IMR-90 (cell line): Measurements from ENCODE around the gene TTC27. TPM values are rescaled to one million over a fixed set of nuclear protein-coding genes. Genes with fewer than 3 reads are reported as not detected.
A peak's percentile ranks its signal among the peaks of the same experiment; 100 is the strongest.

ENCODE experiments used
- ATAC-seq: fragments of 200-7000 bp; cut with Tn5 transposase; 2 replicates; pipeline ENCODE4 v1.9.1; 2020; ENCODE audit warnings: low read depth, mild to moderate bottlenecking, moderate library complexity
- BruUV-seq: library from RNA; stranded (reverse); fragments of 400-500 nt; replicated peaks from 2 replicates; lab custom pipeline; 2021; lab: Mats Ljungman, UMichigan
- CTCF ChIA-PET: fragments of 300-600 bp; formaldehyde crosslinking; extraction: SDS; loops from one replicate; lab custom pipeline; 2021; ENCODE audit warnings: antibody characterized with exemption; lab: Yijun Ruan, JAX
- POLR2A ChIA-PET: fragments of 300-600 bp; sonication (Branson Sonifier 250); formaldehyde crosslinking; loops from one replicate; lab custom pipeline; 2022; ENCODE audit warnings: antibody characterized with exemption; ENCODE audit not compliant: unreplicated experiment; lab: Charles Lee
- DNase-seq: peaks from one replicate; pipeline ENCODE4 v3.0.0; 2013
- H2AFZ ChIP-seq: replicated peaks from 2 replicates; pipeline ENCODE3; 2013; ENCODE audit warnings: low read length, mild to moderate bottlenecking; ENCODE audit not compliant: poor library complexity
- H2AK5ac ChIP-seq: 2 replicates; pipeline ENCODE4 v1.6.1; 2013; ENCODE audit warnings: low read depth, low read length, inconsistent platforms
- H2AK9ac ChIP-seq: replicated peaks from 2 replicates; pipeline ENCODE3; 2013; ENCODE audit warnings: mild to moderate bottlenecking, low read depth, low read length, moderate library complexity; ENCODE audit not compliant: poor library complexity
- H2BK120ac ChIP-seq: 2 replicates; pipeline ENCODE4 v1.6.1; 2013; ENCODE audit warnings: low read depth, low read length, inconsistent platforms
- H2BK15ac ChIP-seq: 3 replicates; pipeline ENCODE4 v1.6.1; 2013; ENCODE audit warnings: low read depth, low read length, inconsistent platforms
- H2BK20ac ChIP-seq: 2 replicates; pipeline ENCODE4 v1.6.1; 2013; ENCODE audit warnings: low read depth, mild to moderate bottlenecking, inconsistent platforms, low read length, moderate library complexity
- H2BK5ac ChIP-seq: 2 replicates; pipeline ENCODE4 v1.6.1; 2013; ENCODE audit warnings: mild to moderate bottlenecking, low read depth, low read length, inconsistent platforms; ENCODE audit not compliant: poor library complexity, severe bottlenecking
- H3K14ac ChIP-seq: replicated peaks from 2 replicates; pipeline ENCODE4 v1.6.1; 2013; ENCODE audit warnings: low read depth, low read length, inconsistent platforms
- H3K18ac ChIP-seq: 2 replicates; pipeline ENCODE4 v1.6.1; 2013; ENCODE audit warnings: low read depth, low read length, control low read depth
- H3K23ac ChIP-seq: 2 replicates; pipeline ENCODE4 v1.6.1; 2013; ENCODE audit warnings: low read depth, low read length, inconsistent platforms
- H3K27ac ChIP-seq: 2 replicates; pipeline ENCODE4 v1.5.1; 2013; ENCODE audit warnings: mild to moderate bottlenecking, control low read depth, low read length; ENCODE audit not compliant: insufficient read depth
- H3K27me3 ChIP-seq: 2 replicates; pipeline ENCODE4 v1.6.1; 2013; ENCODE audit warnings: low read length; ENCODE audit not compliant: control insufficient read depth, insufficient read depth
- H3K36me3 ChIP-seq: 2 replicates; pipeline ENCODE4 v1.6.1; 2013; ENCODE audit warnings: low read length, mixed read lengths; ENCODE audit not compliant: control insufficient read depth, insufficient read depth
- H3K4ac ChIP-seq: 2 replicates; pipeline ENCODE4 v1.6.1; 2013; ENCODE audit warnings: low read depth, low read length, inconsistent platforms
- H3K4me1 ChIP-seq: 2 replicates; pipeline ENCODE4 v1.6.1; 2013; ENCODE audit warnings: low read length, mixed read lengths; ENCODE audit not compliant: control insufficient read depth, insufficient read depth
- H3K4me2 ChIP-seq: 2 replicates; pipeline ENCODE4 v1.6.1; 2013; ENCODE audit warnings: low read depth, mild to moderate bottlenecking, control low read depth, low read length, moderate library complexity
- H3K4me3 ChIP-seq: 2 replicates; pipeline ENCODE4 v1.5.1; 2013; ENCODE audit warnings: low read depth, mild to moderate bottlenecking, control low read depth, low read length, moderate library complexity; ENCODE audit not compliant: insufficient read depth
- H3K56ac ChIP-seq: 2 replicates; pipeline ENCODE4 v1.6.1; 2013; ENCODE audit warnings: low read length, inconsistent platforms; ENCODE audit not compliant: insufficient read depth; ENCODE audit errors: extremely low read depth
- H3K79me1 ChIP-seq, 2 experiments: 2 replicates each; pipeline ENCODE4 v1.6.1; 2013; ENCODE audit warnings: low read length in 2 of 2, inconsistent platforms in 1 of 2, low read depth in 1 of 2
- H3K9ac ChIP-seq: 2 replicates; pipeline ENCODE4 v1.6.1; 2013; ENCODE audit warnings: low read depth, low read length, control low read depth
- H3K9me1 ChIP-seq: 2 replicates; pipeline ENCODE4 v1.6.1; 2013; ENCODE audit warnings: low read length, inconsistent platforms; ENCODE audit not compliant: insufficient read depth
- H3K9me3 ChIP-seq: 2 replicates; pipeline ENCODE4 v1.6.1; 2013; ENCODE audit warnings: low read length; ENCODE audit not compliant: control insufficient read depth, insufficient read depth
- H4K20me1 ChIP-seq: 2 replicates; pipeline ENCODE4 v1.6.1; 2013; ENCODE audit warnings: low read length, inconsistent platforms; ENCODE audit not compliant: insufficient read depth
- H4K5ac ChIP-seq: 2 replicates; pipeline ENCODE4 v1.6.1; 2013; ENCODE audit warnings: mild to moderate bottlenecking, low read depth, low read length, control low read depth
- H4K8ac ChIP-seq, 2 experiments: 2 replicates each; pipeline ENCODE4 v1.6.1; 2013; ENCODE audit warnings: low read depth in 2 of 2, low read length in 2 of 2, control low read depth in 1 of 2, inconsistent platforms in 1 of 2
- H4K91ac ChIP-seq: 2 replicates; pipeline ENCODE4 v1.6.1; 2013; ENCODE audit warnings: low read depth, low read length, inconsistent platforms; ENCODE audit not compliant: insufficient read depth
- BHLHE40 ChIP-seq: fragments of 150-350 bp; IDR thresholded peaks from 2 replicates; pipeline ENCODE4 v1.6.1; 2016; ENCODE audit warnings: mild to moderate bottlenecking, low read depth, low read length
- CEBPB ChIP-seq: IDR thresholded peaks from 2 replicates; pipeline ENCODE4 v1.6.1; 2012; ENCODE audit warnings: low read depth, low read length, improper control_type of control experiment
- FOS ChIP-seq: fragments of 150-350 bp; IDR thresholded peaks from 2 replicates; pipeline ENCODE4 v1.6.1; 2016; ENCODE audit warnings: low read depth, low read length
- MAFK ChIP-seq: IDR thresholded peaks from 2 replicates; pipeline ENCODE4 v1.6.1; 2012; ENCODE audit warnings: low read depth, low read length, improper control_type of control experiment
- RFX5 ChIP-seq: IDR thresholded peaks from 2 replicates; pipeline ENCODE4 v1.8.0; 2012; ENCODE audit warnings: low read depth, mild to moderate bottlenecking, low read length, moderate library complexity
- dilution Hi-C: fragments of 300-500 bp; cut with HindIII; formaldehyde crosslinking; loops from one replicate; pipeline ENCODE4 v1.14.3; 2018; ENCODE audit warnings: low sequenced_read_pairs; ENCODE audit not compliant: unreplicated experiment
- in situ Hi-C: fragments of 300-500 bp; cut with MboI; formaldehyde crosslinking; loops from 3 replicates; pipeline ENCODE4 v1.14.3; 2019; ENCODE audit warnings: low sequenced_read_pairs, inconsistent platforms, mixed read lengths
- intact Hi-C: fragments of 100-400 bp; cut with micrococcal nuclease; formaldehyde crosslinking; loops from 2 replicates; pipeline ENCODE4 v1.10.0; 2022
- polyA plus RNA-seq, 3 experiments: library from polyadenylated mRNA; depleted of rRNA; stranded (reverse); fragments of >200 nt; gene quantifications; 2 replicates each; pipeline ENCODE4 v1.2.3, GENCODE V29; 2012; ENCODE audit warnings: low replicate concordance in 1 of 3
- total RNA-seq: library from RNA; depleted of rRNA; stranded (reverse); fragments of >200 nt; gene quantifications from 2 replicates; pipeline ENCODE4 v1.2.3, GENCODE V29; 2012

Gene TTC27
- total and polyA plus RNA-seq, 2 of the 4 experiments (the other 2 are of a cell fraction): 12.7 to 30.5 TPM

- no peak overlapping the region for H4K8ac ChIP-seq
- no peak overlapping the region for H2BK15ac ChIP-seq
- no peak overlapping the region for H3K56ac ChIP-seq
- H3K9me3 ChIP-seq: no peaks in the 10 kb centered on the region
- H3K18ac ChIP-seq: no peak overlapping the region
- H3K4me3 ChIP-seq: no peak overlapping the region
- no peaks in the 10 kb centered on the region for H3K9me1 ChIP-seq
- TF ChIP-seq BHLHE40 (no peak), CEBPB (peak; percentile 55), RFX5 (peak; percentile 42; the same call in 1 of the 2 replicates), FOS (peak; percentile 36; the same call in 1 of the 2 replicates), MAFK (no peak)
- H2BK120ac ChIP-seq: no peak overlapping the region
- H3K27ac ChIP-seq: no peak overlapping the region
- H3K4me2 ChIP-seq: no peak overlapping the region
- in situ Hi-C loops: no loop called here
- ChIA-PET CTCF (interaction anchor here (1.2 kb wide), 1 partner anchor 10 kb away, joined by 4 read pairs; no protein-coding TSS in a partner anchor), POLR2A (no interaction called here)
- H3K14ac ChIP-seq: no peak overlapping the region
- H2BK20ac ChIP-seq: no peak overlapping the region
- DNase-seq (peak; percentile 67), ATAC-seq (peak; percentile 64)
- no peaks in the 10 kb centered on the region for H3K79me1 ChIP-seq
- no peak overlapping the region for H2AK9ac ChIP-seq
- H3K23ac ChIP-seq: no peak overlapping the region
- no peaks in the 10 kb centered on the region for H3K36me3 ChIP-seq
- H2AK5ac ChIP-seq: no peak overlapping the region
- BruUV-seq: no TSS peak
- H4K91ac ChIP-seq: no peak overlapping the region
- H2BK5ac ChIP-seq: no peak overlapping the region
- dilution Hi-C loops: no loop called here
- H4K20me1 ChIP-seq: no peaks in the 10 kb centered on the region
- no peak overlapping the region for H3K4ac ChIP-seq
- H3K4me1 ChIP-seq: no peaks in the 10 kb centered on the region
- H2AFZ ChIP-seq: no peak overlapping the region
- no peak overlapping the region for H4K5ac ChIP-seq
- H3K9ac ChIP-seq: no peak overlapping the region
- intact Hi-C loops: no loop called here
- H3K27me3 ChIP-seq: no peaks in the 10 kb centered on the region
Measured at GRCh38 chr2:32688541-32688940, 60.7 kb downstream of the TTC27 start.
